Trophoblast cell (in vitro differentiated cells and primary cell): ENCODE results near the gene ATP13A3.

Experiments used
- DNase-seq, 2 donors: peaks; one replicate each; pipeline ENCODE4 v3.0.0-alpha.2; 2016
- H2AFZ ChIP-seq: 2 replicates; pipeline ENCODE4 v1.6.1; 2013; ENCODE audit warnings: low read length, moderate library complexity, mild to moderate bottlenecking; ENCODE audit not compliant: insufficient read depth, poor library complexity
- H2AK5ac ChIP-seq: 2 replicates; pipeline ENCODE4 v1.6.1; 2013; ENCODE audit warnings: mild to moderate bottlenecking, low read length
- H2BK120ac ChIP-seq: 2 replicates; pipeline ENCODE4 v1.6.1; 2013; ENCODE audit warnings: low read length, mild to moderate bottlenecking, moderate library complexity; ENCODE audit not compliant: insufficient read depth, poor library complexity
- H2BK12ac ChIP-seq: 2 replicates; pipeline ENCODE4 v1.6.1; 2013; ENCODE audit warnings: mild to moderate bottlenecking, low read length, moderate library complexity
- H2BK5ac ChIP-seq: 2 replicates; pipeline ENCODE4 v1.6.1; 2013; ENCODE audit warnings: low read length, low read depth, moderate library complexity, mild to moderate bottlenecking; ENCODE audit not compliant: poor library complexity
- H3K14ac ChIP-seq: 2 replicates; pipeline ENCODE4 v1.6.1; 2013; ENCODE audit warnings: mild to moderate bottlenecking, low read length
- H3K18ac ChIP-seq: 2 replicates; pipeline ENCODE4 v1.6.1; 2013; ENCODE audit warnings: mild to moderate bottlenecking, low read length
- H3K23ac ChIP-seq: 2 replicates; pipeline ENCODE4 v1.6.1; 2013; ENCODE audit warnings: low read length
- H3K27ac ChIP-seq: 2 replicates; pipeline ENCODE4 v1.5.1; 2013; ENCODE audit warnings: low read depth, mild to moderate bottlenecking, inconsistent platforms, low read length, moderate library complexity
- H3K27me3 ChIP-seq: 2 replicates; pipeline ENCODE4 v1.6.1; 2013; ENCODE audit warnings: inconsistent platforms, mild to moderate bottlenecking, low read length, moderate library complexity; ENCODE audit not compliant: insufficient read depth
- H3K36me3 ChIP-seq, 2 experiments: 1 replicate in 1 of 2; 2 replicates in 1 of 2; pipeline ENCODE4 v1.6.1; 2013; ENCODE audit warnings: low read length in 2 of 2, mild to moderate bottlenecking in 2 of 2, moderate library complexity in 1 of 2; ENCODE audit not compliant: insufficient read depth in 2 of 2, control insufficient read depth in 1 of 2
- H3K4ac ChIP-seq: 2 replicates; pipeline ENCODE4 v1.6.1; 2013; ENCODE audit warnings: low read depth, mild to moderate bottlenecking, low read length, moderate library complexity
- H3K4me1 ChIP-seq, 2 experiments: 1 replicate in 1 of 2; 2 replicates in 1 of 2; pipeline ENCODE4 v1.6.1; 2013; ENCODE audit warnings: low read length in 2 of 2, mild to moderate bottlenecking in 2 of 2, moderate library complexity in 1 of 2; ENCODE audit not compliant: insufficient read depth in 2 of 2, control insufficient read depth in 1 of 2
- H3K4me2 ChIP-seq: 2 replicates; pipeline ENCODE4 v1.6.1; 2013; ENCODE audit warnings: inconsistent platforms, mild to moderate bottlenecking, low read length, moderate library complexity
- H3K4me3 ChIP-seq: 2 replicates; pipeline ENCODE4 v1.5.1; 2013; ENCODE audit warnings: mild to moderate bottlenecking, low read depth, low read length, inconsistent platforms
- H3K79me1 ChIP-seq: one replicate; pipeline ENCODE4 v1.6.1; 2013; ENCODE audit warnings: low read length
- H3K79me2 ChIP-seq: 2 replicates; pipeline ENCODE4 v1.6.1; 2013; ENCODE audit warnings: low read length, mild to moderate bottlenecking; ENCODE audit not compliant: control insufficient read depth, insufficient read depth, poor library complexity
- H3K9ac ChIP-seq: 2 replicates; pipeline ENCODE4 v1.6.1; 2013; ENCODE audit warnings: mild to moderate bottlenecking, low read length
- H3K9me3 ChIP-seq: 2 replicates; pipeline ENCODE4 v1.6.1; 2013; ENCODE audit warnings: low read depth, mild to moderate bottlenecking, control low read depth, inconsistent platforms, low read length; ENCODE audit not compliant: insufficient read depth
- H4K12ac ChIP-seq: 2 replicates; pipeline ENCODE4 v1.6.1; 2013; ENCODE audit warnings: low read depth, mild to moderate bottlenecking, low read length, moderate library complexity
- H4K8ac ChIP-seq: 2 replicates; pipeline ENCODE4 v1.6.1; 2013; ENCODE audit warnings: low read depth, mild to moderate bottlenecking, low read length, moderate library complexity
- H4K91ac ChIP-seq: one replicate; pipeline ENCODE4 v1.6.1; 2013; ENCODE audit warnings: low read depth, mild to moderate bottlenecking, low read length, moderate library complexity
- WGBS: extraction: QIAGEN DNeasy Blood & Tissue Kit; methylation state at CpG from one replicate; pipeline ENCODE4 v1.1.7; 2013; ENCODE audit warnings: missing lambda C conversion rate; ENCODE audit not compliant: insufficient read length, insufficient coverage; ENCODE audit errors: extremely low coverage; 5-methylcytosine and 5-hydroxymethylcytosine counted together

The ATP13A3 gene

DNA sequence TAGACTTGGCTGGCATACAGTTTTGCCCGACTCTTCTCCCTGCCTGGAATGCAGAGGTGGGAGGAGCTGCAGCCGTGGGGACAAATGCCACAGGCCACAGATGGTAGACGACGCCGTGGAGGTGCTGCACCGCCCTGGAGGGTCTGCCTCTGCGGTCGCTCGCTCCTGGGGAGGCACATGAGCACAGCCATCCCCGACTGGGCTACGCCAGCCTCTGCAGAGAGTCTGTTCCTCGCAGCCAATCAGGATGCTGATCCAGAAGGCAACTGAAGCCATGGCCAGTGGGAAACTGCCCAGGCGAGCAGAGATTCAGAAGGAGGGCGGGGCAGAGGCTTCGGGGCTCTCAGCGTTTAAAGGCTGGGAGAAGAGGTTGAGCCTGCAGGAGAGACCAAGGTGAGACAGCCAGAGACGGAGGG is 105.3 kb downstream of the ATP13A3 start:
- DNase-seq, result no peak
- Histone ChIP-seq H4K8ac (no peak overlapping the region), H3K36me3 (no peaks in the 10 kb centered on the region), H2BK5ac (no peak overlapping the region), H4K91ac (no peak overlapping the region), H3K4ac (no peak overlapping the region), H3K4me2 (no peak overlapping the region), H3K79me1 (no peaks in the 10 kb centered on the region), H3K9ac (no peak overlapping the region), H3K14ac (no peak overlapping the region), H3K4me3 (no peak overlapping the region), H3K79me2 (no peaks in the 10 kb centered on the region), H2BK120ac (no peak overlapping the region), H2BK12ac (no peak overlapping the region), H2AK5ac (no peak overlapping the region), H3K4me1 (peaks cover 0 to 2% of the 10 kb centered on the region in 2 experiments), H2AFZ (no peak overlapping the region), H3K23ac (no peak overlapping the region), H4K12ac (no peak overlapping the region), H3K27me3 (no peaks in the 10 kb centered on the region), H3K18ac (no peak overlapping the region), H3K27ac (no peak overlapping the region), H3K9me3 (no peaks in the 10 kb centered on the region)
- no CpG with 5 or more reads among the region's 17 CpGs for WGBS

DNA sequence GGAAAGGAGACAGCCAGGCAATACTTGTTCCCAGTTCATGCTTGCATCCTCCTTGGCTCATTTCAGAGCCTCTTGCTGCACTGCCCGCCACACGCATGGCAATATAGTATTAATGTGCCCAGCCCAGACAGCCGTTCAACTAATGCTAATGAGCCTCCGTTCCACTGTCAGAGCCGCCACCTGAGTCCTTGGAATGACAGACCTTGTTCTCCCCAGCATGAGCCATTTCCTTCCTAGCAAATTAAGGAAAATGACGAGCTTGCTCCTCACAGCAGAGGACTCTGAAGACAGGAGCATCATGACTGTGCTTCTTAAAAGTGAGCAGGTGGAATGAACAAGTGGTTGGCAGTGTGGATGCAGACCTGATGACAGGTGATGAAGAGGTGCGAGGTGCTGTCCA is 106.5 kb downstream of the ATP13A3 start:
- H4K8ac ChIP-seq, result no peak overlapping the region
- H2BK5ac ChIP-seq, result no peak overlapping the region
- no peak overlapping the region for H2AFZ ChIP-seq
- H3K9me3 ChIP-seq, result no peaks in the 10 kb centered on the region
- no CpG with 5 or more reads among the region's 7 CpGs for WGBS
- H3K4me1 ChIP-seq, result peaks cover 0 to 2% of the 10 kb centered on the region in 2 experiments
- H2AK5ac ChIP-seq, result no peak overlapping the region
- H3K27ac ChIP-seq, result no peak overlapping the region
- DNase-seq, result no peak
- H4K91ac ChIP-seq, result no peak overlapping the region
- H3K23ac ChIP-seq, result no peak overlapping the region
- no peak overlapping the region for H2BK12ac ChIP-seq
- H3K36me3 ChIP-seq, result no peaks in the 10 kb centered on the region
- no peak overlapping the region for H3K4ac ChIP-seq
- H3K18ac ChIP-seq, result no peak overlapping the region
- H2BK120ac ChIP-seq, result no peak overlapping the region
- H3K79me1 ChIP-seq, result no peaks in the 10 kb centered on the region
- no peak overlapping the region for H3K9ac ChIP-seq
- H3K4me2 ChIP-seq, result no peak overlapping the region
- H3K27me3 ChIP-seq, result no peaks in the 10 kb centered on the region
- H3K14ac ChIP-seq, result no peak overlapping the region
- H3K4me3 ChIP-seq, result no peak overlapping the region
- no peaks in the 10 kb centered on the region for H3K79me2 ChIP-seq
- H4K12ac ChIP-seq, result no peak overlapping the region

DNA sequence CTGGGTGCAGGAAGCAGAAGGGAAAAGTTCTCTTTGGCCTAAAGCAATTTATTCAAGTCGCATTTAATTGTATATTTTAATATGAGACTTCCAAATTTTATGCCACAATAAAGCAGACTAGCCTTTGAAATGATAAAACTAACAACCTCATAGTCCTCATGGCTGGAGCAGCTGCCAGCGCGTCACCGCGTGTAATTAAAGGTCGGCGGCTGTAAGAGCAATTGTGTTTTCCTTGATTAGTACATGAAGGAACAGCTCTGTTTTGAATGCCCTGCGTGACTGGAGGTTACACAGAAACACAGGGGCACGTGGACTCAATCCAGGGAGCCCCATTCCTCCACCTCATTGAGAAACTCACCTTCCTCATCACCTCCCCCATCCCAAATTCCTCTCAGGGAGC is 107.2 kb downstream of the ATP13A3 start:
- DNase-seq, result no peak
- no peak overlapping the region for H3K27ac ChIP-seq
- H3K4me3 ChIP-seq, result no peak overlapping the region
- H4K8ac ChIP-seq, result no peak overlapping the region
- no peak overlapping the region for H3K4ac ChIP-seq
- H2AK5ac ChIP-seq, result no peak overlapping the region
- no peaks in the 10 kb centered on the region for H3K79me2 ChIP-seq
- no peak overlapping the region for H3K14ac ChIP-seq
- no peak overlapping the region for H3K9ac ChIP-seq
- no peak overlapping the region for H2BK12ac ChIP-seq
- H3K36me3 ChIP-seq, result no peaks in the 10 kb centered on the region
- WGBS, result no CpG with 5 or more reads among the region's 9 CpGs
- peaks cover 0 to 2% of the 10 kb centered on the region in 2 experiments for H3K4me1 ChIP-seq
- no peak overlapping the region for H4K91ac ChIP-seq
- no peak overlapping the region for H3K18ac ChIP-seq
- H3K79me1 ChIP-seq, result no peaks in the 10 kb centered on the region
- no peak overlapping the region for H2BK120ac ChIP-seq
- H3K27me3 ChIP-seq, result no peaks in the 10 kb centered on the region
- H3K4me2 ChIP-seq, result no peak overlapping the region
- H2BK5ac ChIP-seq, result no peak overlapping the region
- H2AFZ ChIP-seq, result no peak overlapping the region
- no peak overlapping the region for H4K12ac ChIP-seq
- H3K9me3 ChIP-seq, result no peaks in the 10 kb centered on the region
- no peak overlapping the region for H3K23ac ChIP-seq

DNA sequence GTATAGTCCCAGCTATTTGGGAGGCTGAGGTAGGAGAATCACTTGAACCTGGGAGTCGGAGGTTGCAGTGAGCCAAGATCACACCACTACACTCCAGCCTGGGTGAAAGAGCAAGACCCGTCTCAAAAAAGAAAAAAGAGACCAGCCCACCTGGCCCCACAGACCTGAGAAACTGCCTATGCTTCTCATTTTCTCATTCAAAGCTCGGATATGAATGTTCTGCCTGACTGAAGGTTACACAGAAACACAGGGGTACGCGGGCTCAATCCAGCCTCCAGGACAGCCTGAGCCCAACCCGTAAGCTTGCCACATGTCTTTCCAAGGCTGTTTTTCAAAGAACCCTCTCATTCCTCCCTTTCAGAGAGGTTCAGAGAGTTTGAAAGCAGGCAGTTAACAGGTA is 107.6 kb downstream of the ATP13A3 start:
- Histone ChIP-seq H3K4me3 (no peak overlapping the region), H3K14ac (no peak overlapping the region), H3K79me1 (no peaks in the 10 kb centered on the region), H2BK120ac (no peak overlapping the region), H2AFZ (no peak overlapping the region), H2BK12ac (no peak overlapping the region), H3K23ac (no peak overlapping the region), H3K4ac (no peak overlapping the region), H2AK5ac (no peak overlapping the region), H3K4me1 (peaks cover 0 to 2% of the 10 kb centered on the region in 2 experiments), H3K18ac (no peak overlapping the region), H3K79me2 (no peaks in the 10 kb centered on the region), H3K4me2 (no peak overlapping the region), H4K12ac (no peak overlapping the region), H4K91ac (no peak overlapping the region), H3K27ac (no peak overlapping the region), H3K36me3 (no peaks in the 10 kb centered on the region), H2BK5ac (no peak overlapping the region), H3K27me3 (no peaks in the 10 kb centered on the region), H3K9me3 (no peaks in the 10 kb centered on the region), H3K9ac (no peak overlapping the region), H4K8ac (no peak overlapping the region)
- WGBS, result no CpG with 5 or more reads among the region's 6 CpGs
- DNase-seq, result no peak
